GM18867 (cell line): ENCODE results near the gene FBXW4.

Source experiments
- ATAC-seq: cut with Tn5 transposase; IDR thresholded peaks from one replicate; pipeline ENCODE4 v1.9.1; 2021; ENCODE audit warnings: mild to moderate bottlenecking, moderate library complexity; ENCODE audit not compliant: unreplicated experiment

Gene FBXW4

DNA sequence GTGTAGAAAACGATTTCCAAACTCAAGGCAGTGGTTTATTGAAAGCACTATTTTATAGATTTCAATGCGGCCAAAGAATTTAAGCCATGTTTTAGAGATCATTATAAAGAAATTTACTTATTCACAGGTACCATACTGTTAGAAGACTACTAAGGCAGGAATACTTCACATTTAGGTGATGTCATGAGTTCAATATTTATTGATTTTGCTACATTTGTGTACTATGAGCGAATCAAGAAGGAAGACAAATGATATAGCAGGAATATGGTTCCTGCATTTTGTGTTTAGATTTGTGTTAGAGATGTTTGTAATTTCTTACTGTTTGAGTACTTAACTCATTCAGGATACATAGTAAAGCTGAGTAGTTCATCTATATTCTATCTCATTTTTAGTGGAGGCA lies 1.7 kb upstream of the FBXW4 start:
- no peak for ATAC-seq

DNA sequence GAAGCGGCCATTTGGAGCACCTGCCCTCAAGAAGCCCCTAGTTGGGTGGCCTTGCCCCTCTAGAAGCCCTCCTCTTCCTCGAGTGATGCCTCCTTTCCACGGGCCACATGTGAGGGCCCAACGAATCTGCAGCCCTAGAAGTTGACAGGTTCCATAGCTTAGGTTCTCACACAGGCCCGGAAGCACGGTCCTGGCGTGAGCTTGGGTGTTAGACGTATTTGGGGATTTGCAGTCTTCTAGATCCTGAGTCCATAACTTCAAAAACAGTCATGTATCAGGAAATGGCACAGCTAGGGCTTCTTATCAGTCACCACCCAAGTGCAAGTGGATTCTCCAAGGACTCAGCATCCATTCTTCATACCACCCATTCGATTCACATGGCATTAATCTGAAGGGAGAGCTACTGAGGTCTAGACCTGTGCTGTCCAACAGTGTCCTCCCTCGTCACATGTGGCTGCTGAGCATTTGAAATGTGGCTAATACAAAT lies 477 bp upstream of the FBXW4 start:
- no peak for ATAC-seq

DNA sequence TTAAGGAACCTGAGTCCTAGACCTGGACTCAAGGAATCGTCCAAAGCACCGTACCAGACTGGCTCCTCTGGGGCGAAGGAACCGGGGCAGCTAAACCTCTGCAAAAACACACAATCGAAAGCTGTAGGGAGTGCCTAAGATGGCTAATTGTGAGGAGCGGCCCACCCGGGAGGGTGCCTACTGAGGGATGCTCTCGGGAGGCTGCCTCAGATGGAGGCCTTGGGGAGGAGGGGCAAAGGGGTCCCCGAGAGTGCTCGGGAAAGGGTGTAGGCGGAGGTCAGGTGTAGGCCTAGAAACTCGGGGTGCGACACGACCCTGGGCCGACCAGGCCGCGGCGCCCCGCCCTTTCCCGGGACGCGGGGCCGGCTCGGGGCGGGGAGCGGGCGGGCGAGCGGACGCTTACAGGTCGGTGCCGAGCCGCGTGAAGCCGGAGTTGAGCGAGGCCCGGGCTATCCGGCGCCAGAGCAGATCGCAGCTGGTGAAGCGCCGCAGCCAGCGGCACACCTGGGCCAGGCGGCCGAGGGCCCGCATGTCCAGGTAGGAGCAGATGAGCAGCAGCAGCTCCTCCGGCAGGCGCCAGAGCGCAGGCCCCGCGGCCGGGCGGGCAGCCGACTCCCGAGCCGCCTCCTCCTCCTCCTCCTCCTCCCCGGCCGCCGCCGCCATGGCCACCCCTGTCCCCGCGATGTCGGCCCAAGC lies 844 bp downstream of the FBXW4 start:
- peak; percentile 67 for ATAC-seq

DNA sequence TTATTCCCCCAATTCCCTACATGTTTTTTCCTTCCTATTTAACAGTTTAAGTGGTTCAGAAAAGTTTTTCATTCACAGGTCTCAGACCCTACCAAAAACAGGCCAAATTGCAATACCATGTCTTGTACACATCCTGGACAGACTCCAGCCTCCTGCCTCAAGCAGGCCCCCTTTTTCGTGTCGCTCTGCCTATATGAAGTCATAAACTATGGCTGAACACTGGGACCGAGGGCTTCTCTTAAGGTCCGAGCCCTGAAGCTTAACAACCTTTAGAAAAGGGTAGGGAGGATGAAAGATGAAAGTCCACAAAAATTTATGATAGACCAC lies 1.4 kb downstream of the FBXW4 start:
- ATAC-seq = peak; percentile 13

DNA sequence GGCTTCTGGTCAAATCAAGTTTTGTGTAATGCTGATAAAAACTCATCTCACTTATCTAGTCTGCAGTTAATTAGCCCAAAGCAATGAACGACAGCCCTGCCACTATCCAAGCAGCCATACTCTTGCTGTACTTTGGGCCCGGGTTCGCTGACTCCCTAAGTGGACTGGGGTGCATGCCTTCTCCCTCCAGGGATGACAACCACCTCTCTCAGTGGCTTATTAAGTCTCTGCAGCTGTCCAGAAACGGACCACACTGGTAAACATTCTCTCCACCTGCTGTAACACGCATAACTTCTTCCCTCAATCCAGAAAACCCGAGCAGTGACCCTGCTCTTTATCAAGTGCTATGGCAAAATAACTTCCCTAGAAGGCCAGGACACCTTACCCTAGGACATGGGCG lies 3.9 kb downstream of the FBXW4 start:
- no peak for ATAC-seq

DNA sequence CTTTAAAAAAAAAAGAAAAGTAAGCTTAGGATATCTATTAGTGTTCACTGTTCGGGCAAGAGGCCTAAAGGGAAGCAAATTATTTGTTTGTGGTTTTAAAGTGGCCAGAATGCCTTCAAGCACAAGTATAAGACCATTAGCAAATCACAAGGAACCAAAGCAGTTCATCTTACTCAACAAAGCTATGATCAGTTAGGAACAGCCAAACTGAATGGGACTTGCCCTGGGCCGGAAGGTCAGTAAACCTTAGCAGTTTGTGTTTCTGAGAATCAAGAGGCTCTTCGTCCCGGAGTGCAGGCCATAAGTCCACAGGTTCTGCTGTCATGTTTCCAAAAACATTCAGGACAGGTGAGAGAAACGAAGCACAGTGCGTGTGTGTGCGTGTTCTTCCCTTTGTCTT lies 4.5 kb downstream of the FBXW4 start:
- no peak for ATAC-seq

DNA sequence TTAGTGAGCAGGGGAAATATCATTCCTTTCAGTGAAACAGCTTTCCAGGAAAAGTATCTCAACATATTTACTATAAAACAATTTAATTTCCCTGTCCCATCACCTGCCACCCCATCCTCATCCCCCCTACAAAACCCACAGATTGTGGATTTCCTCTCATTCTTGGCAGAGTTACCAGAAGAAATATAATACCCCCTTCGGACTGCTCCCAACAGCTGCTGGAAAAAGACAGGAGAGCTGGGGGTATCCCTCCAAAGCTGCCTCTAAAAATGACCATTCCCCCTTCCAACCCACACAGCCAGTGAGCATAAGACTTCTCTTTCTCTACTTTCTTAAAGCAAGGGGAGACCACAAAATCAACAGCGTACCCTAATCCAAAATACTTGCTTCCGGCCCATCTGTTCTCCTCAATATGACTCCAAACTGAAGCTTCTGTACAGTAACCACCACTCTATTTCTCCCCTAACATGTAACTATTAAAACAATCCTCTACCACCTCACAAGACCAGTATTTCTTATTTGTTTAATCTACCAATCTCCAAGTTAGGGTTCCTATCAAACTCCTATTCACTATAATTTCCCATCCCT lies 7.8 kb downstream of the FBXW4 start:
- no peak for ATAC-seq

DNA sequence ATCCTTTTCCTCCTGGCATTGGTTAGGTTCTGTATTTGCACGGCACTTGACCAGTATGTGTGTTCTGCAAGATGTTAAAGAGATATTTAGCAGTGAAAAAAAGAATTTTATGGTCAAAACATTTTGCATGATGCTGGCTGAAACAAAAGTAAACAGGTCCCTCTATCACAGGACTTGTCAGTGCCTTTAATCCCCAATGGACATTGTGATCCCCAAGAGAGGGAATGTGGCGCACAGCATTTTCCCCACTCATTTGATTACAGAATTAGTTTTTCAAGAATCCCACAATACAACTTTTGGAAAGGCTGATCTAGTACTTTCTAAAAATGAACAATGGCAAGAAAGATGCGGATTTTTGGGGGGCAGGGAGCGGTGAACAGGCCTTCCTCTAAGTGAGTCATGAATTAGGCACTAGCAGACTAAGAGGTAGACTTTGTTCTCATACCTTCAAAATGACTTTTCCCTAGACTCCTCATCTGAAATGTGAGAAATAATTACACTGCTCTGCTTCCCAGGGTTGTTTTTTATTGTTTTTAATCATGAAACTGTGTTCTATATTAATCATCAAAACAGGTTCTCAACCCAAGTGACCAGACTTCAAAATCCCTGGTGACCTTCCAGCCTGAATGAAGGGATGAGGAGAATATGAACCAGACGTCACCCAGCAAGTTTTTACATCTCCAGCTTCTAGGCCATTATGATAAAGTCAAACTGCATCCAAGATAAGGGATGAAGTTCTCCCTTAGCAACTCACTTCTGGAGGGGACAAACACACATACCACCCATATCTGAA lies 8.6 kb downstream of the FBXW4 start:
- no peak for ATAC-seq

DNA sequence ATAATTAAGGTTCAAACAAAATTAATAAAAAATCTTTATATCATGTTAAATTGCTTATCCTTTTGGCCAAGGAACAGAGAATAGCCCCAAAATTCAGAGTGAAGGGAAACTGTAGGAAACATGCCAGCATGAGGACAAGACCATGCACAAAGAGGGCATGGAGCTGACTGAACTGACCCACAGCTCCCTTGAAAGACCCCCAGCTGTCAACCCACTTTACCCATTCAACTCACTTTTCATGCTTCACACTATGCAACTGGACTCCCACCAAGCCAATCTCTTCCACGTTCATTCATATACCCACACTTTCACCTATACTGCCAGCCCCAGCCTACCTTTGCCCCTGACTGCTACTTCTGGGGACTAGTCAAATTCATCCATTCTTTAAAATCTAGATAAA lies 10.2 kb downstream of the FBXW4 start:
- ATAC-seq = no peak

DNA sequence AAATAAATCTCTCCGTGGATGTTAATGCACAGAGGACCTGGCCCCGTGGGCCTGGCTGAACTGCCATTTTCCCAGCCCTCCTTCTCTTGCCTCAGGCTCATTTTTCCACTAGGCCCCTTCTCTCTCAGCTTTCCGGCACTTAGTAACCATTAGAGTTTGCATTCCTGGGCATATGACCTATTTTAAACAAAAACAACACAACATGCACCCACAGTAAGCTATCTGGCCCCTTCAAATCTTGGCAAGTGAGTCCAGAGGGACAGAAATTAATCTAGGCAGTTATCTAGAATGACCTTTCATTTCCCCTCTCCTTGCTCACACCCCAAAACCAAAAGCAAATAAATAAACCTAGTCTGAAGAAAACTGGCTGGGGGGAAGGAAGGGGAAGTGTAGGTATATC lies 11.7 kb downstream of the FBXW4 start:
- no peak for ATAC-seq

DNA sequence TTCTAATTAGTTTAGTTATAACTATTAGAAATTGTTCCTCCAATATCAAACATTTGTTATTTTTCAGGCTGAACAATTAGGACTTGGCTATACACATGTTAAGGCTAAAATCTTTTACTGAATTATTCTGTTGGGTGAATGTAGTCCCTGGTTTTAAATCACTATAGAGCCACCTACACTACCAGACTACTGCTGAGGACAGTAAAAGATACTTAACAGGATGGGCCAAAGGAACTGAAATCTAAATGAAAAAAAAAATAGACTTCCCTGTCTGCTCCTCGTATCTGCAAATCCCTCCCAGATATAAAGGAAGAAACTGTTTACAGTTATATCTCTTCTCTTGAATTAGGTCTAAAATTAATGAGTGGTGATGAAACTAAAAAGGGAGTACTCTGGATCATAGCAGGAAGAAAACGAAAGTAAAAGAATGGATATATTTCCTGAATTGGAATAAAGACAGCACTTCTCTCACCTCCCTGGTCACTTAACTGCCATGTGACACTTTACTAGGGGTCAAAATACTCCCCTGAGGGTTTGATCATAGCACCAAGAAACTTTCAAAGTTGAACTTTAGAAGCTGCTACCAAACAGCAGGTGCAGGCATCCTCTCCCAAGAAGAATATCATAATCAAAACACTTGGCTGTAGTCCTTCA lies 12.7 kb downstream of the FBXW4 start:
- ATAC-seq = no peak

DNA sequence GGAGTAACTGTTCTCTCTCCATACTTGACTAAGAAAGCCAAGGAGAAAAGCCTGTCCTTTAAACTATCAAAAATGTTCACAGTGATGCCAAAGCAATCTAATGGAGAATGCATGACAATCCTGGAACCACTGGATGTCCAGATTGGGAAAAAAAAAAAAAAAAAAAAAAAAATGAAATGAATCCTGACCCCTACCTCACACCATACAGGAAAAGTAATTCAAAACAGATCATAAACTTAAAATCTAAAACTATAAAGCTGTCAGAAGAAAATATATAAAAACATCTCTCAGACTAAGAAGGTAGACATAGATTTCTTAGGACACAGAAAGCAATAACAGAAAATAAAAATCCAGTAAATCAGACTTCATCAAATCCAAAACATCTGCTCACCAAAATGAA lies 18.4 kb downstream of the FBXW4 start:
- ATAC-seq = no peak

DNA sequence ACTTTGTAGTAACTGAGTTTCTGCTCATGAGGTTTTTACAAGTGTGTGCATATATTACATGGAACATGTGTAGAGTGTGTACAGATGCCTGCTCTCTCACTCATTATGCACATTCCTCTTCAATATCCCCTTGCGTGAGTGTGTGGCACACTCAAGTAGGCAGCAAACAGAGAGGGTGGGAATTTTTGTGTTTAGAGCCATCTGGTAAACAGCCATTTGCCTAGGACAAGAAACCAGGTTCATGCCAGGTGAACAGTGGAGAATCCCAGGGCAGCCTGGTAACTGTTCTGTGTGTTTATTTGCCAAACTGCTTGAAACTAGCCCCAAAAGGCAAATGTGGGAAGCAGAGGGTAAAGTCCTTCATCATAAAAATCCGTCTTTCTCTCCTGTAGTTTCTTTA lies 19.9 kb downstream of the FBXW4 start:
- ATAC-seq = no peak

DNA sequence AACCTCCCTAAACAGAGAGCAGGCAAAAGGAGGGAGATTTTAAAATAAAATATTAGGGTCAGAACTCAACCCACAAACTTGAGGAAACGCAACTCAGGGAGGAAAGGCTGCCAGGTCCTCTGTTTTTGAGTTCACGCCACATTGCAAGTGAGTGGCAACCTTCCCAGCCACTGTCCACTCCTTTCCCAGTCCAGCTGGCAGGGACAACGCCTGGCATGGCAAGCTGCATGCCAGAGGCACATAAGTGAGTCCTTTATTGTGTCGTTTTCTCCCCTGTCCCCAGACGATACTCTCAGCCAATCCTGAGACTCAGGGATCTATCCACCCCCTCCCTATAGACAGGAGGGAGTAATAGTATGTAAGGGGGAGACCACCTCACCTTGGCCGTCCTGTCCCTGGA lies 22.4 kb downstream of the FBXW4 start:
- ATAC-seq = no peak

DNA sequence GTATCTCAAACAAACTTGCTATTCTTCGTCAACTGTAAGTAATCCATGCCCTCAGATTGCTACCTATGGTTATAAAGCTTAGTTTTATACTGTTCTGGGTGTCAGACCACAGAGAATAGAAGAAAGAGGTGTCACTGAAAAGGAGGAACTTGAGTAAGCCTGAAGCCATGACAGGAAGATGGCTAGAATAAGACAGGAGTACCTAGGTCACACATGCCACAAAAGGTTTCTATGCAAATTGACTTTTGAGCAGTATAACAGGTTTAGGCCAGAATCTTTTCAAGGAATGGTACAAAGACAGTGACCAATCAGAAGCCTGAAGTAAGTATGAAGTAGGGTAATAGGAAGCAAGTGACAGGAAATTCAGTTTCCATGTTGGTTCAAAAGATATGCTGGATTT lies 23.5 kb downstream of the FBXW4 start:
- peak; percentile 78 for ATAC-seq

DNA sequence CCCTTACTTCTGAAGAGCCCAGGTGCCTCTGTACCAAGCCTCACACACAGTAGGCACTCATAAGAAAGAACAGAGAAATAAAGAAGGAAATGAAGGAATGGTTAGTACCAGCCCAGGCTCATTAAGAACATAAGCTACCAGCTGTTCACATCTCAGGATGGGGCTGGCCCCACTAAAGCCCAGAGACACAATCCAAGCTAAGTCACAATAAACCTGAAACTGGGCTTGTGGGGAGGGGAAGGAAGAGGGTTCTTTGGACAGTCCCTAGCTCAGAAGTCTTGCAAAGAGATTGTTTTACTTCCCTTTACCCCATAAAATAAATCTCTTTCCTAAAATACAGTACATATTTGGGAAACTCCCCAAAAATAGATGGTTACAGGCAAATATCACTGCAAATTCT lies 24.3 kb downstream of the FBXW4 start:
- ATAC-seq = no peak

DNA sequence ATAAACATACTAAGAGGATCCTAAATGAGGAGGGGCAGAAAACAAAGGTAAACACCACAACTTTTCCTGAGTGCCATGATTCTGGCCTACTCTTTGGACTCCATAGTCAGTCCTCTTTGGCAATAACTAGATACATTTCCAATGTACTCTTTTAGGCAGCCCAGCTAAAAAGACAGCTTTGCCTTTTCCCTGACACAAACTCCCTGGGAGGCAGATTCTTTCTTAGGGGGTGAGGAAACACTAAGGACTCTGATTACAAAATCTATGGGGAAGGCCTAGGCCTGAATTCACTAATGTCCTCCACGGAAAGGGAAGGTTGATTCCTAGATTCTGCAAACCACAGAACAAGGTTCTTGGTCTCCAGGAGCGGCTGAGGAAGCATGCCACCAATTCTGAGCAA lies 25.8 kb downstream of the FBXW4 start:
- ATAC-seq = no peak

DNA sequence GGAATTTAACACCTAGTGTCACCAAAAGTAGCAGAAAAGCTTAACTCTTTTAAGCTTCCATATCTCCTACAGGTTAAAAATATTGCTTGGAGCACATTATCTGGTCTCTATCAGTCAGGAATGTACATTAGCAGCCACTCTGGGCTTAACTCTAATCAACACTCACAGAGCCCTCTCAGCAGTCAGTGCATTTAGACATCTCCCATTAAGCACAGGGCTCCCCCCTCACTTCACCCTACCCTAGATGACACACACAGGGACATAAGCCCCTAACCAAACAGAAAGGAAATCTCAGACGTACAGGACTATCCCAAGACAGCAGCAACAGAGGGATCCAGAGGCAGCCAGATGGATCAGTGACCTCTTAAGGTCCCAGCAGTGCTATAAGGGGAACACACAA lies 26.4 kb downstream of the FBXW4 start:
- ATAC-seq = no peak

DNA sequence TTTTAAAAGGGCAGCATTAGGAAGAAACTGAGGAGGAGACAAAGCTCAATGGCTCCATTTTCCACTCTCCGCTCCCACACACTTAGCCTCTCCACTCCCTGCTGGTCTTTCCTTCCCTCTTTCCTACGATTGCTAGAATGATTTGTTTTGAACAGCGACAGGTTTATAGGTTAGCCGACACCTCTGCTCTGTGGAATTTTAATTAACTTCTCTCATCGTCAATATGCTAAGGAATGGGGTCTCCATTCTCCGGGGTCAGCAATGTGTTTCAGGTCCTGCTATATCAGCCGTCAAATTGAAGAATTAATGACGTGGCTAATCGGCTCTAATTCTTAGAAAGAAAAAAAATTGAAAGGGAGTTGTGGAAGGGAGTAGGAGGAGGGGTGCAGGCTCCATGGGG lies 28.9 kb downstream of the FBXW4 start:
- ATAC-seq = no peak

DNA sequence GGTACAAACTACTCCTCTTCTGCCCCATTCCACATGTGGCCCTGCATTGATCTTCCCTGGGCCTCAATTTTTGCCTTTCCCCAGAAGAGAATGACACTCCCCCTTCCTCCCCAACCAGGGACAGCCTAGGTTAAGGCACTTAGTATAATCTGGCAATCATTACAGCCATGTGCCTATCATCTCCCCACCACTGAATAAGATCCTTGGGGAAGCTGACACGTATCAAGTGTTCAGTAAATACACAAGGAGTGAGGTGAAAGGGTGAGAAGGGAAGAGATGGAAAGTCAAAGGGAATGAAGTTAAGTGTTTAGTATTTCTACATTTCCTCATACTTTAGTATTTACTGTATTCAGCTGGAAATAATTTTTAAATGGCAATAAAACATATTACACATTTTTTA lies 31.9 kb downstream of the FBXW4 start:
- no peak for ATAC-seq

DNA sequence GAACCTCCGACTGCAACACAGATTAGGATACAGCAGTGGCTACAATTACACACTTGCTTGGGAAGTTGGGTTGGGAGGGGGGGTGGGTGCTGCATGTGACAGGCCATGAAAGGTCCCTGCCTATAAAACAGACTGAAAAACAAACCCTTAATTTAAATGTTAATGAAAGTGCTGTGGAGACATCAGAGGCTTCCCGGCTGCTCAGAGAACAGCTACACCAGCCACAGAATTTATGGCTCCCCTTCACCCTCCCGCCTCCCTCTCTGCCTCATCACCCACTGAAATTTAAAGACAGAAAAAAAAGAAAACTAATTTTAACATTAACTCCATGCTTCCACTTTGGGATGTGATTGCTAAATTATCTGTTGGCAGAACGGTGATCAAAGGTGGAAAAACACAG lies 34.7 kb downstream of the FBXW4 start:
- no peak for ATAC-seq

DNA sequence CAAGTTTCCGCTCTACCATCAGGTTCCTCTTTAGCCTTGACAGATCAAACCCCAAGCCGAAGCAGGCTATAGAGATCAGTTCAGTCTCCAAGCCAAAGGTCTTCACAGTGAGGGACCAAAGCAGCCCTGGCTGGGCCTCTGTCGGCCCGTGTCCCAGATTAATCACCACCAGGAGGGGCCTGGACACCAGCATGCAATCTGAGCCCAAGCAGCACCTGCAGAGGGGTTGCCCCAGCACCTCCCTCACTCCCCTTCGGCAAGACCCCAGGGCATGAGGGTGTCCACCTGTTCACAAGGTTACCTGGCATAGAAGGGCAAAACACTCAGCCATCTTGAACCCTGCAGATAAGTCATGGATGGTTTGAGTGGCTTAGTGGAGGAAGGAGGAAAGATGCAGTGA lies 36.0 kb downstream of the FBXW4 start:
- ATAC-seq = no peak
